ENCODE data around the gene SYCE1L. TPM values are rescaled to one million over a fixed set of nuclear protein-coding genes. Genes with fewer than 3 reads are reported as not detected.

Gene SYCE1L
- total RNA-seq, 1 donor from 2014 or later = 2.5 TPM

DNA sequence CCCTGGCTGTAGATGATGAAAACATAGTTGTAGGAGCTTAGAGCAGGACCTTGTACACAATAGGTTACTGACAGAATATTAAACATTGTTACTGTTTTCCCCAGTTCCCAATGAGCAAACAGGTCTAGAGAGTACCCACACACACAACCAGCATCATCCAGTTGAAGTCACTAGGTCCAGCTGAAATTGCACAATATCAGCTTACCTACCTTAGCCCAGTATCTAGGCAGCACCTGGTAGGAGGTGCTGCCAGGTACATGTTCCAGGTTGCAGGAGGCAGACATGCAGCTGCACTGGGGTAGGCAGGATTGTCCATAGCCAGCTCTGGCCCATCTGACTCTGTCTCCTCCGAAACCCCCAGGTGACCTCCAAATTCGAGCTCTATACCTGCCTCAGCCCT, 1.5 kb upstream of the SYCE1L start:
- DNase-seq (ENCODE audit: low spot score) = no peak
- H3K4me1 Mint-ChIP-seq (ENCODE audit: unreplicated experiment) = peaks cover 2% of the 10 kb centered on the region
- no peaks in the 10 kb centered on the region for H3K9me3 Mint-ChIP-seq (ENCODE audit: unreplicated experiment)
- TF ChIP-seq, protein P1, sequence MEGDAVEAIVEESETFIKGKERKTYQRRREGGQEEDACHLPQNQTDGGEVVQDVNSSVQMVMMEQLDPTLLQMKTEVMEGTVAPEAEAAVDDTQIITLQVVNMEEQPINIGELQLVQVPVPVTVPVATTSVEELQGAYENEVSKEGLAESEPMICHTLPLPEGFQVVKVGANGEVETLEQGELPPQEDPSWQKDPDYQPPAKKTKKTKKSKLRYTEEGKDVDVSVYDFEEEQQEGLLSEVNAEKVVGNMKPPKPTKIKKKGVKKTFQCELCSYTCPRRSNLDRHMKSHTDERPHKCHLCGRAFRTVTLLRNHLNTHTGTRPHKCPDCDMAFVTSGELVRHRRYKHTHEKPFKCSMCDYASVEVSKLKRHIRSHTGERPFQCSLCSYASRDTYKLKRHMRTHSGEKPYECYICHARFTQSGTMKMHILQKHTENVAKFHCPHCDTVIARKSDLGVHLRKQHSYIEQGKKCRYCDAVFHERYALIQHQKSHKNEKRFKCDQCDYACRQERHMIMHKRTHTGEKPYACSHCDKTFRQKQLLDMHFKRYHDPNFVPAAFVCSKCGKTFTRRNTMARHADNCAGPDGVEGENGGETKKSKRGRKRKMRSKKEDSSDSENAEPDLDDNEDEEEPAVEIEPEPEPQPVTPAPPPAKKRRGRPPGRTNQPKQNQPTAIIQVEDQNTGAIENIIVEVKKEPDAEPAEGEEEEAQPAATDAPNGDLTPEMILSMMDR (IDR thresholded peaks at IDR 0.05; ENCODE audit: unreplicated experiment) = no peak
- no peak overlapping the region for H3K27ac Mint-ChIP-seq (ENCODE audit: unreplicated experiment)
- H3K4me3 Mint-ChIP-seq (ENCODE audit: unreplicated experiment) = peak overlapping the region; percentile 25
- H3K36me3 Mint-ChIP-seq (ENCODE audit: low read depth, unreplicated experiment) = peaks cover 34% of the 10 kb centered on the region
- no peaks in the 10 kb centered on the region for H3K27me3 Mint-ChIP-seq (ENCODE audit: unreplicated experiment)

GRCh38 chr16:77206533-77206932, 7.3 kb downstream of the SYCE1L start:
- H3K4me1 Mint-ChIP-seq (ENCODE audit: unreplicated experiment) = peaks cover 1% of the 10 kb centered on the region
- no peaks in the 10 kb centered on the region for H3K9me3 Mint-ChIP-seq (ENCODE audit: unreplicated experiment)
- peaks cover under 1% of the 10 kb centered on the region for H3K36me3 Mint-ChIP-seq (ENCODE audit: low read depth, unreplicated experiment)
- DNase-seq (ENCODE audit: low spot score) = no peak
- no peak overlapping the region for H3K27ac Mint-ChIP-seq (ENCODE audit: unreplicated experiment)
- TF ChIP-seq, protein P1 (IDR thresholded peaks at IDR 0.05; ENCODE audit: unreplicated experiment) = no peak
- no peak overlapping the region for H3K4me3 Mint-ChIP-seq (ENCODE audit: unreplicated experiment)
- peaks cover 3% of the 10 kb centered on the region for H3K27me3 Mint-ChIP-seq (ENCODE audit: unreplicated experiment)

GRCh38 chr16:77207030-77207429, 7.8 kb downstream of the SYCE1L start:
- TF ChIP-seq, protein P1 (IDR thresholded peaks at IDR 0.05; ENCODE audit: unreplicated experiment) = no peak
- peaks cover 6% of the 10 kb centered on the region for H3K4me1 Mint-ChIP-seq (ENCODE audit: unreplicated experiment)
- H3K4me3 Mint-ChIP-seq (ENCODE audit: unreplicated experiment) = no peak overlapping the region
- no peak for DNase-seq (ENCODE audit: low spot score)
- peaks cover 7% of the 10 kb centered on the region for H3K27me3 Mint-ChIP-seq (ENCODE audit: unreplicated experiment)
- H3K36me3 Mint-ChIP-seq (ENCODE audit: low read depth, unreplicated experiment) = peaks cover 5% of the 10 kb centered on the region
- H3K27ac Mint-ChIP-seq (ENCODE audit: unreplicated experiment) = no peak overlapping the region
- H3K9me3 Mint-ChIP-seq (ENCODE audit: unreplicated experiment) = no peaks in the 10 kb centered on the region

DNA sequence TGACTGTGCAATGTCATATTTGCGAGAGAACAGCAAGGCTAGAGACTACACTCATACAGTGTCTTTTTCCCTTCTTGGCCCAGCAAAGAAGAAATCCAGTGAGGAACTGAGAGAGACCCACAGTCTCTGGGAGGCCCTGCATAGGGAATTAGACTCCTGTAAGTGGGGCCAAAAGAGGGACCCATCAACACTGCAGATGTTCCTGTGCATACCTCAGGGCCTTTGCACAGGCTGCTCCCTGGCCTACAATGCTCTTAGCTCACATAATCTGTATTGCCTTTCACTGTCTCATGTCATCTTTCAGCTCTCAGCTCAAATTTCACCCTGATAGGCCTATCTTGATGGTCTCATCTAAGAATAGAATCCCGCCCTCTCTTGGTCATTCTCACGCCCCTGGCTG, 9.2 kb downstream of the SYCE1L start:
- DNase-seq (ENCODE audit: low spot score) = no peak
- no peak overlapping the region for H3K27ac Mint-ChIP-seq (ENCODE audit: unreplicated experiment)
- H3K4me1 Mint-ChIP-seq (ENCODE audit: unreplicated experiment) = peaks cover 8% of the 10 kb centered on the region
- H3K4me3 Mint-ChIP-seq (ENCODE audit: unreplicated experiment) = no peak overlapping the region
- H3K36me3 Mint-ChIP-seq (ENCODE audit: low read depth, unreplicated experiment) = peaks cover 5% of the 10 kb centered on the region
- peaks cover 7% of the 10 kb centered on the region for H3K27me3 Mint-ChIP-seq (ENCODE audit: unreplicated experiment)
- H3K9me3 Mint-ChIP-seq (ENCODE audit: unreplicated experiment) = no peaks in the 10 kb centered on the region
- TF ChIP-seq, protein P1 (IDR thresholded peaks at IDR 0.05; ENCODE audit: unreplicated experiment) = no peak

DNA sequence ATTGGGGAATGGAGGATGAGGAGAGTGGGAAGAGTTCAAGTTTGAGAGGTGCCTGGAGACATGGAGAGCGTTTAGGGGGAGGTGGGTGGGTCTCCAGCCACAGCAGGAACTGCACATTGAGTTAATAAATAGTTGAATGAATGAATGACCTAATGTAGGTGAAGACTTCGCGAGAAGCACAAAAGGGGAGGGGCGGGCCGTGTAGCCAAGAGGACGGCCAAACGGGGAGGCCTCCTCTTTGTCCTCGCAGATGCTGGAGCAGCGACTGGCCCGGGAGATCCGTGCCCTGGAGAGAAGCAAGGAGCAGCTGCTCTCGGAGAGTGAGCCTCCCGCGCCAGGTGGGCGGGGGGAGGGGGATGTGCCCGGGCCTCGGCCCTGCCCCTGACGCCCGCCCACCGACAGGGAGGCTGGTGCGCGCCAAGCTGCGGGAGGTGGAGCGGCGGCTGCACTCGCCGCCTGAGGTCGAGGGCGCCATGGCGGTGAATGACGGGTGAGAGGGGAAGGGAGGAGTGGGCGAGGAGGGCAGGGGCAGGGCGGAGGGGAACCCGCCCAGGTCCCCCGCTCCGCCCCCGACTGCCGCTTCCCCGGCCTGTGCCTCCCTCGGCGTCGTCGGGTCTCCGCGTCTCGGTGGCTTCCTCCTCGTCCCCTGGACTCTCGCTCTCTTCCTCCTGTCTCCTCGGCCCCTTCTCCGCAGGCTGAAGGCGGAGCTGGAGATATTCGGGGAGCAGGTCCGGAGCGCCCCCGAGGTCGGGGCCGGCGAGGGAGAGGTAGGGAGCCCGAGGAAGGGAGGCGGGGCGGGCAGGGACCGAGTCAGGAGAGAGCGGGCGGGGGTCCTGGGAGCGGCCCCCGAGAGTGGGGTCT, 12.9 kb downstream of the SYCE1L start:
- Mint-ChIP-seq H3K36me3 (ENCODE audit: low read depth, unreplicated experiment) (peaks cover 5% of the 10 kb centered on the region), H3K27ac (ENCODE audit: unreplicated experiment) (no peak overlapping the region), H3K4me3 (ENCODE audit: unreplicated experiment) (peak overlapping the region; percentile 93), H3K9me3 (ENCODE audit: unreplicated experiment) (no peaks in the 10 kb centered on the region), H3K27me3 (ENCODE audit: unreplicated experiment) (peaks cover 7% of the 10 kb centered on the region), H3K4me1 (ENCODE audit: unreplicated experiment) (peaks cover 9% of the 10 kb centered on the region)
- DNase-seq (ENCODE audit: low spot score) = peak; percentile 70
- TF ChIP-seq, protein P1 (IDR thresholded peaks at IDR 0.05; ENCODE audit: unreplicated experiment) = no peak
